Tibial artery (tissue), 4 donors: ENCODE data around the gene CCDC137.
"Not testable (repeated sequence)": the region's sequence is repeated elsewhere in the genome, so short reads cannot be mapped to it uniquely, and the experiment has no call there.

ENCODE experiments used
- DNase-seq, 2 donors: peaks; one replicate each; pipeline ENCODE4 v3.0.0-alpha.2; 2019
- H3K27ac ChIP-seq, 2 donors: fragments of 200-600 bp; sonication (generic) in 1 of 2; 1 replicate in 1 of 2; 2 replicates in 1 of 2; pipeline ENCODE4 v1.5.1; 2018 to 2019; ENCODE audit warnings: mild to moderate bottlenecking in 1 of 2
- H3K27me3 ChIP-seq, 2 donors: fragments of 200-600 bp; sonication (generic) in 1 of 2; one replicate each; pipeline versions ENCODE4 v1.5.1 to v1.6.0; 2016 to 2019
- H3K36me3 ChIP-seq, 3 donors: fragments of 200-600 bp; sonication (generic) in 2 of 3; one replicate each; pipeline ENCODE4 v1.5.1; 2016 to 2019; ENCODE audit warnings: mild to moderate bottlenecking in 2 of 3
- H3K4me1 ChIP-seq, 4 donors: fragments of 200-600 bp; sonication (generic) in 2 of 4; 1 replicate in 3 of 4; 2 replicates in 1 of 4; pipeline ENCODE4 v1.5.1; 2016 to 2019
- H3K4me3 ChIP-seq, 2 donors: fragments of 200-600 bp; sonication (generic) in 1 of 2; 1 replicate in 1 of 2; 2 replicates in 1 of 2; pipeline ENCODE4 v1.5.1; 2018 to 2019; ENCODE audit warnings: mild to moderate bottlenecking in 2 of 2
- H3K9me3 ChIP-seq, 3 donors: fragments of 200-600 bp; sonication (generic) in 1 of 3; one replicate each; pipeline ENCODE4 v1.5.1; 2016 to 2019
- CTCF ChIP-seq, 2 experiments: fragments of 200-600 bp in 1 of 2; fragments of 450-650 bp in 1 of 2; IDR thresholded peaks; one replicate each; pipeline ENCODE4 v1.5.1; 2017 to 2019; ENCODE audit warnings: antibody characterized with exemption in 2 of 2, mild to moderate bottlenecking in 1 of 2, moderate library complexity in 1 of 2
- intact Hi-C: fragments of 100-400 bp; cut with DNase I; formaldehyde crosslinking; loops from one replicate; pipeline ENCODE4 v1.15.0; 2023; ENCODE audit warnings: low total_unique reads

Gene CCDC137

GRCh38 chr17:81675515-81676221 is 9.1 kb downstream of the CCDC137 start:
- H3K27me3 ChIP-seq, H3K9me3 ChIP-seq, DNase-seq, intact Hi-C loops, H3K4me3 ChIP-seq, H3K27ac ChIP-seq: not testable (repeated sequence)
- H3K36me3 ChIP-seq: peaks cover 16 to 51% (median 33%) of the 10 kb centered on the region in 3 donors
- peak; percentile 58 for TF ChIP-seq CTCF (IDR thresholded peaks at IDR 0.05)
- H3K4me1 ChIP-seq: peaks cover 0 to 12% (median 0%) of the 10 kb centered on the region in 4 donors

GRCh38 chr17:81676906-81677305 is 10.4 kb downstream of the CCDC137 start:
- H3K27me3 ChIP-seq: no peaks in the 10 kb centered on the region
- TF ChIP-seq CTCF (IDR thresholded peaks at IDR 0.05): no peak
- H3K4me1 ChIP-seq: peaks cover 0 to 18% (median under 1%) of the 10 kb centered on the region in 4 donors
- H3K9me3 ChIP-seq: no peaks in the 10 kb centered on the region
- H3K36me3 ChIP-seq: peaks cover 10 to 48% (median 30%) of the 10 kb centered on the region in 3 donors
- no peak overlapping the region for H3K4me3 ChIP-seq
- no peak overlapping the region for H3K27ac ChIP-seq
- DNase-seq: no peak
- intact Hi-C loops: no loop called here

- H3K4me3 ChIP-seq: no peak overlapping the region
- no peaks in the 10 kb centered on the region for H3K9me3 ChIP-seq
- intact Hi-C loops: no loop called here
- H3K27me3 ChIP-seq: no peaks in the 10 kb centered on the region
- TF ChIP-seq CTCF (IDR thresholded peaks at IDR 0.05): no peak
- no peak for DNase-seq
- H3K4me1 ChIP-seq: peaks cover 0 to 41% (median 21%) of the 10 kb centered on the region in 4 donors
- no peak overlapping the region for H3K27ac ChIP-seq
- H3K36me3 ChIP-seq: peaks cover 0 to 17% (median 7%) of the 10 kb centered on the region in 3 donors
Measured at GRCh38 chr17:81680150-81680549, 13.6 kb downstream of the CCDC137 start.

GRCh38 chr17:81681672-81682071 is 15.1 kb downstream of the CCDC137 start:
- Histone ChIP-seq H3K27me3 (no peaks in the 10 kb centered on the region), H3K4me1 (peaks cover 0 to 46% (median 31%) of the 10 kb centered on the region in 4 donors), H3K4me3 (no peak overlapping the region), H3K27ac (no peak overlapping the region), H3K36me3 (peaks cover 5 to 31% (median 15%) of the 10 kb centered on the region in 3 donors), H3K9me3 (no peaks in the 10 kb centered on the region)
- intact Hi-C loops: no loop called here
- no peak for DNase-seq
- TF ChIP-seq CTCF (IDR thresholded peaks at IDR 0.05): no peak

GRCh38 chr17:81682565-81683207 is 16.1 kb downstream of the CCDC137 start:
- H3K27me3 ChIP-seq: no peaks in the 10 kb centered on the region
- H3K36me3 ChIP-seq: peaks cover 16 to 41% (median 26%) of the 10 kb centered on the region in 3 donors
- intact Hi-C loops: no loop called here
- peak overlapping the region; percentile 83 to 85 for H3K27ac ChIP-seq
- DNase-seq: no peak
- H3K4me3 ChIP-seq: peak overlapping the region; percentile 92 to 100
- no peak for TF ChIP-seq CTCF (IDR thresholded peaks at IDR 0.05)
- H3K4me1 ChIP-seq: peaks cover 0 to 46% (median 31%) of the 10 kb centered on the region in 4 donors
- no peaks in the 10 kb centered on the region for H3K9me3 ChIP-seq
